ENCODE data around the gene CXCL17.

The CXCL17 gene

GRCh38 chr19:42423462-42424344 is 19.0 kb downstream of the CXCL17 start:
- peak; percentile 92 to 95 for DNase-seq

DNA sequence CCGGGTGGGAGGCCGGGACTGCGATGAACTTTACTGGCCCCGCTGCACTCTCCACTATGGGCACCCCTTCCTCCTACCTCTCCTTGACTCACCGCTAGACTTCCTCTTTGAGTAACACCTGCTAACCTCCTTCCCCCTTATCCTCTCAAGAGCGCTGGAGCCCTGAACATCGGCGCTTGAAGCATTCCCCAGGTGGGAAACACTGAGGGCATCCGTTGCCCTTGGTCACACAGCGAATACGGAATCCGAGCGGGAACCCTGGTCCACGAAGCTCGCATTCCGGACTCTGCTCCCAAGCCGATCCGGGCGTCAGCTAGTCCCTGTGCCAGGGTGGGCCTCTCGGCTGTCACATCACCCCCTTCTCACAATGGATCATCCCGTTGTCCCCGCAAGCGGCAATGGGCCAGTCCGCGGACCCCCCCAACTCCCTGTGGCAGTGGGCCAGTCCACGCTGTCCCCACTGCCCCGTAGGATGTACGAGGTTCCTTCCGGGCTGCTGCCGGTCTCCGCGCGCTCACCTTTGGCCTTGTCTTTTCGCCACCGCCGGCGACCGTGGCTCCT is 19.8 kb downstream of the CXCL17 start:
- DNase-seq = peak; percentile 42 to 50

- DNase-seq = no peak
These were observed 20.4 kb downstream of the CXCL17 start for GRCh38 chr19:42422092-42422900.

- no peak for DNase-seq
These were observed 21.1 kb downstream of the CXCL17 start for GRCh38 chr19:42421591-42422031.

DNA sequence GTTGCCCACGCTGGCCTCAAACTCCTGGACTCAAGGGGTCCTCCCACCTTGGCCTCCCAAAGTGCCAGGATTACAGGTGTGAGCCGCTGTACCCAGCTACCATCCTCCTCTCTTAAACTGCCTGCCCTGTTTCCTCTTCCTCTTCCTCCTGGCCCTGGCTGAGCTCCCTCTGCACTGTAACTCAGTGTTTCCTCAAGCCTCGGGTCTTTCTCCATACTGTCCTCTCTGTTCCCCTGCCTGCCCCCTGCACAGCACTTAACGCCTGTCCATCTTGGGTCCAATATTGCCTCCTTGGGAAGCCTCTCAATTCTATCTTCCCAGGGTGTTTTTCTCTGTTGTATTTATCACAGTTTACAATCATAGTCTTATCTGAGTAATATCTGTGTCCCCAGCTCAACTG is 21.6 kb downstream of the CXCL17 start:
- no peak for DNase-seq

DNA sequence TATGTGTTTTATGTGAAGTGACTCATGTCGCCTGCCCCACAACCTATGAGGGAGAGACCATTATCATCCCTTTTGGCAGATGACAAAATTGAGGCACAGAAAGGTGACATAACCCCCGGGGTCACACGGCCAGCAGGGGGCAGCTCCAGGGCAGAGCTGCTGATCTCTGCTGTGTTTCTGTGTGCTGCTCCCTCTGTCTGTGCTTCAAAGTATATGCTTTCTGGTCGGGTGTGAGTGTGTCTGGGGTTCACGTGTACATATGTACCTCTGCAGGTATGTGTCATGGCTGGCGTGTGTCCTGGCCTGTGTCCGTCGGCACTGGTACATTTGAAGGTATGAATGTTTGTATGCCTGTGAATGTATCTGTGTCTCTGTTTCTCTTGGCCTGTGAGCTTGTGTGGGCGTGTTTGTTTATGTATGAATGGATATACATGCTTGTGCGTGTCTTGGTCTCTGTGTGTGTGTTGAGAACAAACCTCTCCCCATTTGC is 22.6 kb downstream of the CXCL17 start:
- DNase-seq = peak; percentile 79 to 81

DNA sequence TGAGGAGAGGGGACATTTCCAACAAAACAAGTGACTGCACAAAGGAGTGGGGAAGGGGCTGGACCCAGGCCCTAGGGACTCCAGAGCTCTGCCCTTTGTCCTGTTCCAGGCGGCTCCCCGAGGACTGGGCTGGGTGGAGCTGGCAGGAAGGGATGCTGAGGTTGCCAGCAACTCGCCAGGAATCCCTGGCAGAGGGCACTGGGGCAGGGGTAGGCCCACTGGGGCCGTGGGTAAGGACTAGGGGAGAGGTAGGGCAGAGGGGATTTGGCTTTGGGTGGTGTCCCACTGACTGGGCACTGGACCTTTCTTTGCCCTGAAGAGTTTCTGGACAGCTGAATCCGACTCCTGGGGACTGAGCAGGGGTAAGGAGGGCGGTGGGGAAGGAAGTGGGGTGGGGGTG is 23.4 kb downstream of the CXCL17 start:
- no peak for DNase-seq

- DNase-seq = no peak
These were observed 30.1 kb downstream of the CXCL17 start for GRCh38 chr19:42412661-42413076.

DNA sequence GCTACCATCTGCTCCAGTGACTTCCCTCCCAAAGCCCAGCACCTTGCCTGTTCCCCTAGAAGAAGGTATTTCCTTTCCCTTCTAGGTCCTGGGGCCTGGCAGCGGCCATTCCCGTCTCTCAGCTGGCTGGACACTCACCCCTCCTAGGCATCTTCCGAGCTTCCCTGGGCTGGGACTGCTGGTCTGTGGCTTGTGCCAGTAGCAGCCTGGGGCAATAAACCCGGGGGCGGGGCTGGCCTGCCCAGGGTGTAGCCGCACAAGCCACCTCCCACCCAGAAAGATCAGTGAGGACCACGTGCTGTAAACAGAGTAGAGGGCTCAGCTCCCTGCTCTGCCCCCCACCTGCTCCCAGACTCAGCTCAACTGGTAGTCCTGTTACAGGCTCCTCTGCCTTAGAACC is 30.5 kb downstream of the CXCL17 start:
- DNase-seq = no peak

DNA sequence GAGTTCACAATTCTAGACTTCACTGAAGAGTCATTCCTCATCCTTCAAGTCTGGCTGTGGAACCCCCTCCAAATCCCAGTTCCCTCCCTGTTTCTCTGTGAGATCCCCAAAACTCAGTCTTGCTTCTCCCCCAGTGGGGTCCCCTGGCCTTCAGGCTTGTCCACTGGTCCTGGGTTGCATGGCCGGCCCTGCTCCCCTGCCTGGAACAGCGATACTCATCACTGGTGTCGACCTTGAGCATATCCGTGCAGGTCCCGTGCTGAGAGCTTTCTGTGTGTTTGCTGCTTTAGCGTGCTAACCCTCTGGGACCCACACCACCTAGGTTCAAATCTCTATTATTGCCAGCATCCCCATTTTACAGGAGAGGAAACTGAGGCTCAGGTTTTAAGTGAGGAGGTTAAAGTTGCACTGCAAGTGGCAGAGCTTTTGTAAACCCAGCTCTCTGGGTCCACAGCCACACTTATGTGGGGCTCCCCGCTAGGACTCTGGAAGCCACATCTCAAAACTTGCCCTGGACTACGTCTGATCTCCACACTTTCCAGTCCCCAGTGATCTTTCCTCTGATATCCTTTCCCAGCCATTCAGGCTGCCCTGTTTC is 31.1 kb downstream of the CXCL17 start:
- no peak for DNase-seq

- no peak for DNase-seq
These were observed 32.4 kb downstream of the CXCL17 start for GRCh38 chr19:42410371-42410770.

- DNase-seq = no peak
These were observed 33.3 kb downstream of the CXCL17 start for GRCh38 chr19:42409477-42409876.

DNA sequence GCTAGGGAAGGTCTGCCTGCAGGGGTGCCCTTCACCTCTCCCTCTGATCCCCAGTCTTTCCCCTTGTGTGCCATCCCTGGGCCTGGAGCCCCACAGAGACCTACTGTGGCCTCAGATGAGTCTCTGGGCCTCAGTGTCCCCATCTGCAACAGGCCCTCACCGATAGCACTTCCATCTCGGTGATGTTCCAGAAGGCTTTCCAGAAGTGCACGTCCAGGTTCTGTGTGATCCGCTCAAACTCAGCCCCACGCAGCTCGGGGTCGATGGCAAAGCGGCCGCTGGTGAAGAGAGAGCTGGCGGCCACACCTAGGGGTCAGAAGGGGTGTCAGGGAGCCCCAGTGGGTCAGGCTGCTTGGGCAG is 35.0 kb downstream of the CXCL17 start:
- no peak for DNase-seq

DNA sequence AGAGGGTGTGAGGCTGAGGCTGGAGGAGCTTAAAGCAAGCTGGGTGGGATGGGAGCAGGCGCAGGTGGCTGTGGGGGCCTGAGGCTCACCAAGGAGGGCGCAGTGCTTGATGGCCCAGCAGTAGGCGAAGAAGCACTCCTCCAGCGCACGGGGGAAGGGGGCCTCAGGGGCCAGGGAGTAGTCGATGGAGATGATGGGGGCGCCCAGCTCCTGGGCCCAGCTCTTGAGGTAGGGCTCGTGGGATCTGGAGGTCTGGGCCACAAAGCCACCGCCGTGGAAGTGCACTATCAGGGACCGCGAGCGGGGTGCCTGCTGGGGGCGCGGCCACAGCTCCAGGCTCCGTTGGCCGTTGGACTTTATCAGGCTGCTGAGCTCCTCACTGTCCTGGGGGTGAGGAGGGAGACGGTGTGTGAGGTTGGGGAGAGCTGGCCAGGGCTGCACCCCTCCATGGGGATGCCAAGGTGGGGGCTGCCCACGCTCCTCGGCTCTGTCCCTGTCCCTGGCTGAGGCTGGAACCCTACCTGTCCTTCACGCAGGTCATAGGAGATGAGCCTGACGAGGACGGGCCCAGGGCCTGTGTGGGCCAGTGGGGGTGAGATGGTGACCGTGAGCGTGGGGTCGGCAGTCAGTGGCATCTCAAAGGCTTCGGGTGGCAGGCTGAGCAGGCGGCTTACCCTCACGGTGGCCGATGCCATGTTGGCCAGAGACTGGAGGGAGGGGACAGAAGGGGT is 35.5 kb downstream of the CXCL17 start:
- DNase-seq = no peak

DNA sequence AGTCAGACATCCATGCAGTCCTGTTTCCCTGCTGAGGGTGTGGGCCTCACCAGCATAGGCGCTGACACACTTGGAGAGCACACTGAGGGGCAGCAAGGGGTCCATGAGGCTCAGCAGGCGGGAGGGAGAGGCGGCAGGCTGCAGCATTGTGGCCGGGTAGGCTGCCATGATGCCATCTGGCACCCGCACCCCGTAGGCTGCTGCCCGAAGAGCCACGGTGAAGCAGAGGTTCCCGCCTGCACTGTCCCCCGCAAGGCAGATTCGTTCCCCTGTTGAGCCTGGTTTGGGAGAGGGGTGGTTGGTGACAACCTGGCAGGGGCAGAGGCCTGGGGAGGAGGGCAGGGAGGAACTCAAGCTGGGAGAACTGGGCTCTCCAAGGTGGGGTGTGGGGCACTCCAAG is 36.6 kb downstream of the CXCL17 start:
- DNase-seq = no peak

DNA sequence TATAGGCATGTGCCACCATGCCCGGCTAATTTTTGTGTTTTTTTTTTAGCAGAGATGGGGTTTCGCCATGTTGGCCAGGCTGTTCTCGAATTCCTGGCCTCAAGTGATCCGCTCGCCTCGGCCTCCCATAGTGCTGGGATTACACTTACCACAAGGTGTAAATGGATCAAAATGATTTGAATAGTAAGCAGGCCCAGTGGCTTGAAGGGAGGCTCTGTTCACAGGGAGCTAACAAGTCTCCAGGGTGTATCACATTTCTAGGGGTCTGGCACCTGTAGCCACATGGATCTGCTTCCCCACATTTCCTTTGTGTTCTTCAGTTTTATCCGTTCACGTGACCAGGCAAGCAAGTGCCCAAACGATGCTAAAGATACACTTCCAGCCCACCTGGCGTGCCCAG is 39.2 kb downstream of the CXCL17 start:
- no peak for DNase-seq

DNA sequence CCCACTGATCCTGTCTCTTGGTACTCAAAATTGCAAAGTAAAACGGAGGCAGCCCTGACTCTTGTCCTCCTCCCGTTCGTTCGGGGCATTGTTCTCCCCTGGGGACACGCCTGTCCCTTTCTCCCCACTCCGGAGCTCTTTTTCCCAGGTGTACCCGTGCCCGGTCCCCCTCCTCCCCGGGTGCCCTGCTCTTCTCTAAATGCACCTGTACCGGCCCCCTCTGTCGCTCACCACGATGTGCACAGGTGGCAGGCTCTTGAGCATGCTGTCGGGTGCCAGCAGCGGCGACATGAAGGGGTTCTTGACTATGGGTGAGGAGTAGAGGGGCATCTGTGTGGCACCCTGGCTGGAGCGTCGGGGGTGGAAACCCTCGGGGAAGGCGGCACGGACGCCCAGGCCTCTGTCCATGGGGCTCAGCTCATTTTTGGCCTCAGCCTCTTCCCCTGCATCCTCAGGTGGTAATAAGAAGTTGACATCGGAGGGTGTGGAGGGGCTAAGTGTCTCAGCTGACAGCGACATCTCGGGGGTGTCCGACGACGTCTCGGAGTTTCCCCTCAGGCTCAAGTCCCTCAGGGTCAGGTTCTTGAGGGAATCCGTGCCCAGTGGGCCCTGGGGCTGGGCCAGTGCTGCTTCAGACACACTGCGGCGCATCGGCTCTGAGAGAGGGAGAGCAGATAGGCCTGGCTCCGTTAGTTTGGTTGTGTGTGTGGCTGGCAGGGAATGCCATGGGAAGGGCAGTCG is 40.2 kb downstream of the CXCL17 start:
- DNase-seq = no peak

DNA sequence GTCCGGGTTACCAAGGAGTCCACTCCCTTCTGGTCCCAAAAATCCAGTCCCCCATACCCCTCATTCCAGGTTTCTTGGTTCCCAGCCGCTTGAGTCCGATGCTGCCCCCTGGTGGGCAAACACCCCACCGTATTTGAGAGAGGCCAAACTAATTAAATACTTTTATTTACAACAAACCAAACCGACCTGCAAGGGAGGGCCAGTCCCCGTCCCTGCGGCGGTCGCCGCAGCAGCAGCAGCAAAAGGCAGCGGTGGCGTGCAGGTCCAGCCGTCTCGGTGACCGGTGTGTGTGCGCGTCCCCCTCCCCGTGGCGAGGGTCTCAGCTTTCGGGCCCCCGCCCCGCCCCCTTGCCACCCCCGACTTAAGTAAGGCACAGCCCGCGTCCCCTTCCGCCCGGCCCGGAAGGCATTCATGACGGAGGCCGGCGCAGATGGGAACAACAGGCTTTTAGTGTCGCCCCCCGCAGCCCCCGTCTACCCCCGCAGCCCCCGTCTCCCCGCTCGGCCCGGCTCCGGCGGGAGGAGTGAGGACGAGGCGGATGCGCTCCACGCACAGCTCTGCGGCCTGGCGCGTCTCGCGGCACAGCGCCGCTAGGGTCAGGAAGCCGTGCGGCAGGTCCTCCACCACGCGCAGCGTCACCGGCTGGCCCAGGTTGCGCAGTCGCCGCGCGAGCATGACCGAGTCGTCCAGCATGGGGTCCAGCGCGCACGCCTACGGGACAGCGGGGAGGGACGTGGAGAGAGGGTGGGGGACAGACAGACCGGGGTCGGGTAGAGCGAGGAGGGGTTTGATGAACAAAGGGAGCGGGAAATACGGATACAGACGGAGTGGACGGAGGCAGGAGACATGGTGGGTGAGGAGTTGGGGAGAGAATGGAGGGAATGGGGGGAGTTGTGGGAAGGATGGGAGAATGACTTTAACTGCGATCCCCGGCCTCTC is 41.1 kb downstream of the CXCL17 start:
- peak; percentile 72 to 80 for DNase-seq

DNA sequence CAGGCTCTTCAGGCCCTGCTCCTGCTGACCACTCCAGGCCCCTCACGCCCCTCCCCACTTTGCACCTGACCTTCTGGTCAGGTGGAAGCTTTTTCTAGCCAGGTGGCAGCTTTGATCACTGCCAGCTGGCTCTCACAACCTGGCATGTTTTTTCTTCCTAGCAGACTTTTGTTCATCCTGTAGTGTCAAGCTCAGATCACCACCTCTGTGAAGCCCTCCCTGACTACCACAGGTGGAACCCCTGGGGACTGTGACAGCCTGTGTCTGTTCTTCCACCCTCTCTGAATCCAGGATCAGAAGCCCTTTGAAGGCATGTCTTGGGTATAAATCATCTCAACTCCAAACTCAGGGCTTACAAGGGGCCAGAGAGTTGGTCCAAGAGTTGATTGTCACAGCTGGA is 42.3 kb downstream of the CXCL17 start:
- no peak for DNase-seq

Data from activated CD4-positive, alpha-beta T cell treated with anti-CD3 and anti-CD28 coated beads for 4 hours (primary cell).